ENCODE measurements around the gene ABCD3.

Gene ABCD3

GRCh38 chr1:94542088-94542870 is 124.1 kb downstream of the ABCD3 start (continued):
- TF ChIP-seq ZNF426 (tag by site-specific recombination; IDR thresholded peaks at IDR 0.05) (no peak), ZNF518A (tag by site-specific recombination; conservative IDR thresholded peaks at IDR 0.05; ENCODE audit: low read depth) (no peak), ZNF335 (tag by site-specific recombination; conservative IDR thresholded peaks at IDR 0.05) (peak; percentile 87), ZNF776 (tag by site-specific recombination; IDR thresholded peaks at IDR 0.05; ENCODE audit: borderline replicate concordance) (no peak), ZSCAN16 (tag by site-specific recombination; IDR thresholded peaks at IDR 0.05) (0 out of 2 replicates have a peak, but pooled peaks have one; percentile 15), ZNF777 (tag by site-specific recombination; IDR thresholded peaks at IDR 0.05; ENCODE audit: borderline replicate concordance) (peak; percentile 56; the same call in 1 of the 2 replicates), ZNF324 (tag by site-specific recombination; IDR thresholded peaks at IDR 0.05) (no peak), RBAK (tag by site-specific recombination; IDR thresholded peaks at IDR 0.05) (no peak), ZNF18 (tag by site-specific recombination; IDR thresholded peaks at IDR 0.05) (no peak), ZNF76 (tag by site-specific recombination; IDR thresholded peaks at IDR 0.05; ENCODE audit: borderline replicate concordance, low read depth) (no peak), ZNF155 (tag by site-specific recombination; IDR thresholded peaks at IDR 0.05) (no peak), ZNF580 (tag by site-specific recombination; IDR thresholded peaks at IDR 0.05) (no peak), TRIM28 (IDR thresholded peaks at IDR 0.05; ENCODE audit: borderline replicate concordance, low read length) (no peak), ZBTB49 (tag by site-specific recombination; IDR thresholded peaks at IDR 0.05; ENCODE audit: low read depth) (no peak), ZNF785 (tag by site-specific recombination; IDR thresholded peaks at IDR 0.05) (no peak), ZBTB48 (tag by site-specific recombination; IDR thresholded peaks at IDR 0.05) (no peak), GLI2 (tag by site-specific recombination; IDR thresholded peaks at IDR 0.05; ENCODE audit: borderline replicate concordance, low read depth) (no peak), HOXA7 (CRISPR knock-in tag; IDR thresholded peaks at IDR 0.05; ENCODE audit: borderline replicate concordance) (no peak), ZSCAN18 (tag by site-specific recombination; IDR thresholded peaks at IDR 0.05) (no peak), ZNF521 (tag by site-specific recombination; IDR thresholded peaks at IDR 0.05) (no peak), ZNF707 (tag by site-specific recombination; IDR thresholded peaks at IDR 0.05) (no peak), REST (tag by site-specific recombination; IDR thresholded peaks at IDR 0.05) (no peak)
